SHP77 treated with DMSO at 0.1 percent for 48 hours (cell line): ENCODE data around the gene PDGFRA.
A peak's percentile ranks its signal among the peaks of the same experiment; 100 is the strongest.
"Not testable (repeated sequence)": the region's sequence is repeated elsewhere in the genome, so short reads cannot be mapped to it uniquely, and the experiment has no call there.

Experiments
- DNase-seq: peaks from one replicate; lab custom pipeline; 2025; lab: John Stamatoyannopoulos, UW

The PDGFRA gene

DNA sequence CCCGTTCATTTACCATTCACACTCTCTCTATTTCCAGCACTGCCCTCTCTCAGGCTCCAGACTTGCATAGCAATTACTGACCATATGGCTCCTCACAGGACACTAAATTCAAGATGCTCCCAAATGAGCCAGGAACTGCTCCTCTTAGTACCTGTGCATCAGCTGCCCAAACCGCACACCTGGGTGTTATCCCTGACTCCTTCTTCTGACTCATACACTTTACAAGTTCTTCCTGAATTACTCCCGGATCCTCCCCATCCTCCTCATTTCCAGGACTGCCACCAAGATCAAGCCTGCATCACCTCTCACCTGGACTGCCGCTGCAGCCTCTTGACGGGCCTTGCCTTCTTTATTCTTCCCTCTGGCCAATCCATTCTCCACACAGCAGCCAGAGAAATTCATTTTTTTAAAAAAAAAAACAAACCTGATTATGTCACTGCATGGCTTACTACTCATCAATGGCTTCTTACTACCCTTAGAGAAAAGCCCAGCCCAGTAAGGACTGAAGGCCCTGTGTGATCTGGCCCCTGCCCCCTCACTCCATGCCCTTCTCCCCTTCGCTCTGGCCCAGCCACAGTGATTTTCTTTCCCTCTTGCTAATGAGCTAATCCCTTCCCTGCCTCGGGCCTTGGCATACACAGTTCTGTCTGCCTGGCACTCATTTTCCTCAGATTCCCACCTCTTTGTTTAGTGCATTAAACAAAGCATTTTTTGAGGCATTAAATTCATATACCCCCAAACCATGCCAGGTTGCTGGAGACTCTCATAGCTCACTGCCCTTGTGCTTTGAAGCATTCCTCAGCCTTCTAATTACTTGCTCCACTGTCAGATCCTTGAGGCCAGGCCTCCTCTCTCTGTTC lies 92.0 kb downstream of the PDGFRA start:
- no peak for DNase-seq

DNA sequence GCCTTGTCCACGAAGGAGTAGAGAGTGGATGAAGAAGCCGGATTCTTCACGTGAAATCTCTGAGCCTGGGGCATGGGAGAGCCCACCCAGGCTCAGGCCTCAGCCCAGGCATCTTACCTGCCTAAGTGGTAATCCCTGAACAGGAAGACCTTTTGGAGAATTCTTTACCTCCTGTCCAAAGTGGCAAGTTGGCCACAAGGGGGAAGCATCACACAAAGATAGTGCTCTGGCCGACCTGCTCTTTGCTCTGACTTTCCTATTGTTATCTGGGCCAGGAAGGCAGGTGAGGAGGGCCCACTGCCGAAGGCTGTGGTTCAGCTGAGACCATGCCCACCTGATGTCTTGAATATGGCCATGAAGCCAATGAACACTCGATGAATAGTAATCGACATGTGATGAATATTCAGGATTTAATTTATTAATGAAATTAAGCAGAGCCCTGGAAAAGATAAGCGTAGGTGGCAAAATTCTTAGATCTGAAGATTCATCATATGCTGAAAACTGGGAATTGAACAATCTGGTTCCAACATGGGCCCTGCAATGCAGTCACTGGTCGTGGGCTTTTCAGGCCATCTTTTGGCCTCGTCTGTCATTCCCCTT lies 93.8 kb downstream of the PDGFRA start:
- DNase-seq, result peak; percentile 72

GRCh38 chr4:54330896-54331295 lies 101.8 kb downstream of the PDGFRA start:
- no peak for DNase-seq

GRCh38 chr4:54332542-54332941 lies 103.4 kb downstream of the PDGFRA start:
- DNase-seq, result no peak

- DNase-seq, result no peak
Measured at GRCh38 chr4:54333657-54334056, 104.6 kb downstream of the PDGFRA start.

DNA sequence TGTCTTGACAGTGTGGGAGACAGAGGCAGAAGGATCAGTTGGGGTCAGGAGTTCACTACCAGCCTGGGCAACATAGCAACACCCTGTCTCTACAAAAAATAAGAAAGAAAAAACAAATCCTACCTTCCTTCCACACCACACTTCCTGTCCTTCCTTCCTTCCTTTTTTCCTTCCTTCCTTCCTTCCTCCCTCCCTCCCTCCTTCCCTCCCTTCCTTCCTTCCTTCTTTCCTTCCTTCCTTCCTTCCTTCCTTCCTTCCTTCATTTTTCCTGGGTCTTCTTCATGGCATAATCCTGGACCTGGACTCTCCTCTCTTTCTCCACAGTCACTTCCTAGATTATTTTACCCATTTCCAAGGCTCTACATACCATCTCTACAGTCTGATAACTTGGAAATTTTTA lies 105.7 kb downstream of the PDGFRA start:
- DNase-seq, result not testable (repeated sequence)

DNA sequence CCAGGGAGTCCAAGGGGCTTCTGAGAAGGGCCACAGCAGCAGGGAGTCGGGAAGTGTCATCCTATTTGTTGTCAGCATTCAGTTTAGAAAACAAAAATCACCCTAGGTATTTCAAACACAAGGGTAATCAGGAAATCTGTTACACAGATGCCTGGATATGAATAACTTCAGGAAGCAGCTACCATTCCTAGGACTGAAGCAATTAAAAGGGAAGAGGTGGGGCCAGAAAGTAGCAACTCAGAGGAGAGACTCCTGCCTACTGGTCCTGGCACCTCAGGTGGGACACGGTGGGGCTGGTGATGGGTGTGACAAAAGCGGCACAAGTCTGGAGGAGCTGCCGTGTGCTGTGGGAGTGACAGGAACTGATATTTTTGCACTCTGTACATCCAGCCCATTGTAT lies 107.9 kb downstream of the PDGFRA start:
- DNase-seq, result no peak

- not testable (repeated sequence) for DNase-seq
Measured at GRCh38 chr4:54342067-54342466, 113.0 kb downstream of the PDGFRA start.
